ENCODE data around the gene ZSCAN18. TPM values are rescaled to one million over a fixed set of nuclear protein-coding genes. Genes with fewer than 3 reads are reported as not detected.

ZSCAN18 gene
- total and polyA plus RNA-seq, 2 of the 13 experiments (the other 11 are each of a cell fraction or from before 2014, with no cell fraction given), result not detected

DNA sequence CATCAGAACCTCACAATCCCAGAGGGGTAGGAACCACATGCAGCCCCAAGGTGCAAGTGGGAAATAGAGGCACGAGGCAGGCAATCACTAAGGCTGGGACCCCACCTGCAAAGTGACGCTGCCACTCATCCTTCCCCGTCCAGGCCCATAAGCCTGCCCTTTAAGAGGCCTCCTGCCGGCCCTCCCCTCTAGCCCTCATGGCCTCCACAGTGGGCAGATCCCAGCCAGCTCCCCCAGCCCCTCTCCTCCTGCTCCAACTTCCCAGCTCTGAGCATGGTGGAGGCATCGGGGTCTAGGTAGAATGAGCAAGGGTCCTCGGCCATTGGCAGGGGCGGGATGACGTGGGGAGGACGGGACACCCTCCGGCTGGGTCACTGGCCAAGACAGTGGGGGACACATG is 2.7 kb downstream of the ZSCAN18 start (continued):
- TF ChIP-seq, protein P1, sequence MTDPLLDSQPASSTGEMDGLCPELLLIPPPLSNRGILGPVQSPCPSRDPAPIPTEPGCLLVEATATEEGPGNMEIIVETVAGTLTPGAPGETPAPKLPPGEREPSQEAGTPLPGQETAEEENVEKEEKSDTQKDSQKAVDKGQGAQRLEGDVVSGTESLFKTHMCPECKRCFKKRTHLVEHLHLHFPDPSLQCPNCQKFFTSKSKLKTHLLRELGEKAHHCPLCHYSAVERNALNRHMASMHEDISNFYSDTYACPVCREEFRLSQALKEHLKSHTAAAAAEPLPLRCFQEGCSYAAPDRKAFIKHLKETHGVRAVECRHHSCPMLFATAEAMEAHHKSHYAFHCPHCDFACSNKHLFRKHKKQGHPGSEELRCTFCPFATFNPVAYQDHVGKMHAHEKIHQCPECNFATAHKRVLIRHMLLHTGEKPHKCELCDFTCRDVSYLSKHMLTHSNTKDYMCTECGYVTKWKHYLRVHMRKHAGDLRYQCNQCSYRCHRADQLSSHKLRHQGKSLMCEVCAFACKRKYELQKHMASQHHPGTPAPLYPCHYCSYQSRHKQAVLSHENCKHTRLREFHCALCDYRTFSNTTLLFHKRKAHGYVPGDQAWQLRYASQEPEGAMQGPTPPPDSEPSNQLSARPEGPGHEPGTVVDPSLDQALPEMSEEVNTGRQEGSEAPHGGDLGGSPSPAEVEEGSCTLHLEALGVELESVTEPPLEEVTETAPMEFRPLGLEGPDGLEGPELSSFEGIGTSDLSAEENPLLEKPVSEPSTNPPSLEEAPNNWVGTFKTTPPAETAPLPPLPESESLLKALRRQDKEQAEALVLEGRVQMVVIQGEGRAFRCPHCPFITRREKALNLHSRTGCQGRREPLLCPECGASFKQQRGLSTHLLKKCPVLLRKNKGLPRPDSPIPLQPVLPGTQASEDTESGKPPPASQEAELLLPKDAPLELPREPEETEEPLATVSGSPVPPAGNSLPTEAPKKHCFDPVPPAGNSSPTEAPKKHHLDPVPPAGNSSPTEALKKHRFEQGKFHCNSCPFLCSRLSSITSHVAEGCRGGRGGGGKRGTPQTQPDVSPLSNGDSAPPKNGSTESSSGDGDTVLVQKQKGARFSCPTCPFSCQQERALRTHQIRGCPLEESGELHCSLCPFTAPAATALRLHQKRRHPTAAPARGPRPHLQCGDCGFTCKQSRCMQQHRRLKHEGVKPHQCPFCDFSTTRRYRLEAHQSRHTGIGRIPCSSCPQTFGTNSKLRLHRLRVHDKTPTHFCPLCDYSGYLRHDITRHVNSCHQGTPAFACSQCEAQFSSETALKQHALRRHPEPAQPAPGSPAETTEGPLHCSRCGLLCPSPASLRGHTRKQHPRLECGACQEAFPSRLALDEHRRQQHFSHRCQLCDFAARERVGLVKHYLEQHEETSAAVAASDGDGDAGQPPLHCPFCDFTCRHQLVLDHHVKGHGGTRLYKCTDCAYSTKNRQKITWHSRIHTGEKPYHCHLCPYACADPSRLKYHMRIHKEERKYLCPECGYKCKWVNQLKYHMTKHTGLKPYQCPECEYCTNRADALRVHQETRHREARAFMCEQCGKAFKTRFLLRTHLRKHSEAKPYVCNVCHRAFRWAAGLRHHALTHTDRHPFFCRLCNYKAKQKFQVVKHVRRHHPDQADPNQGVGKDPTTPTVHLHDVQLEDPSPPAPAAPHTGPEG (CRISPR knock-in tag; IDR thresholded peaks at IDR 0.05), result no peak
- no peak for TF ChIP-seq SP5 (CRISPR knock-in tag; IDR thresholded peaks at IDR 0.05; ENCODE audit: borderline replicate concordance, low read depth)
- TF ChIP-seq ZIK1 (CRISPR knock-in tag; IDR thresholded peaks at IDR 0.05; ENCODE audit: borderline replicate concordance, low read depth), result no peak
- no peak for TF ChIP-seq EHMT2 (IDR thresholded peaks at IDR 0.05; ENCODE audit: borderline replicate concordance, low read depth, low read length)
- TF ChIP-seq CREB1 (IDR thresholded peaks at IDR 0.05), result no peak
- no peak for TF ChIP-seq CREB1 (CRISPR knock-in tag; IDR thresholded peaks at IDR 0.05)

DNA sequence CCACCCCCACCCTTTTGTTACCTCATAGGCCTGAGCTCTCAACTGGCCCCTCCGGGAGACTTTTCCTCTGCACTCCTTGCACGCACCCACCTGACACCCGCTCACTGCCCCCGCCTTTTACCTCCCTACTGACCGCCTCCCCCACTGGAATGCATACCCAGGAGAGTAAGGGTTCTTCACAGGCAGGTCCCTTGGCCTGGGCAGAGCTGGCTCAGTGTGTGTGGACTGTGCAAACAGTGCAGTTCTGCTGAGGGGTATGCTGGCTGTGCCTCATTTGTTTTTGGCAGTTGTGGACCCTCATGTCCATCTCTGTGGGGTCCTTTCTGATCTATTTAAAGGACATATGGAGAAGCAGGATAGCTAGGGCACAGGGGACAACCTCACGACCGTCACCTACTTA is 5.0 kb downstream of the ZSCAN18 start:
- H3K4me1 ChIP-seq (ENCODE audit: insufficient read depth, low read length), result no peaks in the 10 kb centered on the region
- H3K27ac ChIP-seq (ENCODE audit: extremely low read length, insufficient read depth, low read length), result no peak overlapping the region
- FAIRE-seq (no peak), ATAC-seq (no peak), DNase-seq (ENCODE audit: low spot score) (no peak)
- ChIA-PET CTCF (ENCODE audit: low intra/inter-chr PET ratio, low total read pairs) (no interaction called here), POLR2A (no interaction called here)
- H3K4me3 ChIP-seq (replicated peaks in 1 of 3; ENCODE audit: insufficient read depth in 1 of 3, low read depth in 2 of 3, low read length in 3 of 3), result no peak overlapping the region
- in situ Hi-C loops (cut with HindIII; ENCODE audit: extremely low pct_ligation_motif_present, low pct_unique_long_range_greater_than_20kb), result no loop called here
- H4K20me1 ChIP-seq (ENCODE audit: insufficient read depth, low read length), result no peaks in the 10 kb centered on the region
- intact Hi-C loops (cut with micrococcal nuclease; ENCODE audit: unreplicated experiment), result no loop called here
- no TSS peak for BruUV-seq (replicated peaks)
- 33% methylated on average over 7 of the region's 7 CpGs for WGBS (ENCODE audit: low lambda C conversion rate)
- H2AFZ ChIP-seq (ENCODE audit: low read length), result no peak overlapping the region
- no peaks in the 10 kb centered on the region for H3K79me2 ChIP-seq (ENCODE audit: insufficient read depth, low read length)
- H3K4me2 ChIP-seq (ENCODE audit: low read depth, low read length), result no peak overlapping the region
- TF ChIP-seq, protein P2, sequence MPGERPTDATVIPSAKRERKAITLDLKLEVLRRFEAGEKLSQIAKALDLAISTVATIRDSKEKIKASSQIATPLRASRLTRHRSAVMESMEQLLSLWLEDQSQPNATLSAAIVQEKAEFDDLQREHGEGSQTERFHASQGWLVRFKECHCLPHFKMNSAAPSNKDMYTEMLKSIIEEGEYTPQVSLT (CRISPR knock-in tag; IDR thresholded peaks at IDR 0.05; ENCODE audit: borderline replicate concordance, low read depth), result no peak
- no peaks in the 10 kb centered on the region for H3K36me3 ChIP-seq (replicated peaks in 1 of 2; ENCODE audit: control insufficient read depth in 1 of 2, insufficient read depth in 2 of 2, low read length in 2 of 2)
- H3K9ac ChIP-seq (ENCODE audit: insufficient read depth, low read depth, low read length), result no peak overlapping the region
- H3K27me3 ChIP-seq (ENCODE audit: control insufficient read depth in 1 of 2, insufficient read depth in 2 of 2, low read length in 2 of 2), result no peaks in the 10 kb centered on the region
- H3K9me3 ChIP-seq (ENCODE audit: low read length), result peaks cover 82% of the 10 kb centered on the region
